Transverse colon (tissue), 4 donors: Measurements from ENCODE around the gene RCAN2. TPM values are rescaled to one million over a fixed set of nuclear protein-coding genes. Genes with fewer than 3 reads are reported as not detected.
"Not testable (repeated sequence)": the region's sequence is repeated elsewhere in the genome, so short reads cannot be mapped to it uniquely, and the experiment has no call there.

ENCODE experiments used
- DNase-seq: peaks from one replicate; pipeline ENCODE4 v3.0.0-alpha.2; 2019
- H3K27ac ChIP-seq, 4 donors: fragments of 200-600 bp; sonication (generic); 2 replicates each; pipeline ENCODE4 v1.5.1; 2016 to 2018; ENCODE audit warnings: inconsistent platforms in 4 of 4
- H3K27me3 ChIP-seq: fragments of 200-600 bp; sonication (generic); 2 replicates; pipeline ENCODE4 v1.5.1; 2017; ENCODE audit warnings: inconsistent platforms
- H3K36me3 ChIP-seq, 4 donors: fragments of 200-600 bp; sonication (generic); 2 replicates each; pipeline ENCODE4 v1.5.1; 2017 to 2019; ENCODE audit warnings: inconsistent platforms in 4 of 4
- H3K4me1 ChIP-seq, 4 donors: fragments of 200-600 bp; sonication (generic); 2 replicates each; pipeline ENCODE4 v1.5.1; 2017 to 2020; ENCODE audit warnings: inconsistent platforms in 4 of 4
- H3K4me3 ChIP-seq, 4 donors: fragments of 200-600 bp; sonication (generic); 1 replicate in 1 of 4; 2 replicates in 3 of 4; pipeline versions ENCODE4 v1.5.1 to v1.6.1; 2017 to 2019; ENCODE audit warnings: inconsistent platforms in 4 of 4
- H3K9me3 ChIP-seq, 2 donors: fragments of 200-600 bp; sonication (generic); 2 replicates each; pipeline ENCODE4 v1.5.1; 2017 to 2019; ENCODE audit warnings: inconsistent platforms in 2 of 2
- EP300 ChIP-seq: sonication (generic); formaldehyde crosslinking; IDR thresholded peaks from one replicate; pipeline ENCODE4 v1.6.1; 2017; ENCODE audit warnings: antibody characterized with exemption, low read depth
- POLR2A ChIP-seq: fragments of 450-650 bp; IDR thresholded peaks from one replicate; pipeline ENCODE4 v1.6.1; 2016; ENCODE audit warnings: antibody characterized with exemption, mild to moderate bottlenecking, moderate library complexity
- POLR2AphosphoS5 ChIP-seq, 3 donors: sonication (generic); formaldehyde crosslinking; IDR thresholded peaks; one replicate each; pipeline ENCODE4 v1.6.1; 2016; ENCODE audit warnings: antibody characterized with exemption in 3 of 3
- WGBS, 2 donors: methylation state at CpG; one replicate each; pipeline ENCODE4 v1.1.5; 2018; ENCODE audit warnings: low coverage in 1 of 2; 5-methylcytosine and 5-hydroxymethylcytosine counted together
- in situ Hi-C, 4 donors: fragments of 200-750 bp; cut with MboI; loops; one replicate each; pipeline versions ENCODE4 v1.15.0 to v1.15.1; 2017; ENCODE audit warnings: low sequenced_read_pairs in 3 of 4, low pct_ligation_motif_present in 1 of 4, low pct_unique_long_range_greater_than_20kb in 1 of 4
- intact Hi-C: fragments of 100-400 bp; cut with DNase I; formaldehyde crosslinking; loops from one replicate; pipeline ENCODE4 v1.15.1; 2023; ENCODE audit warnings: low total_unique reads
- total RNA-seq, 4 donors: library from RNA; depleted of rRNA; stranded (reverse); fragments of >200 nt; gene quantifications; one replicate each; pipeline ENCODE4 v1.1.0, GENCODE V29; 2016
- TF ChIP-seq, protein P1 (sequence below), 5 experiments: fragments of 200-600 bp in 3 of 5; fragments of 450-650 bp in 2 of 5; sonication (generic) in 3 of 5; IDR thresholded peaks; 1 replicate in 2 of 5; 2 replicates in 3 of 5; pipeline ENCODE4 v1.5.1; 2016 to 2017; ENCODE audit warnings: antibody characterized with exemption in 5 of 5, inconsistent platforms in 3 of 5, mild to moderate bottlenecking in 2 of 5, moderate library complexity in 1 of 5

The RCAN2 gene
- total RNA-seq, 4 donors from 2014 or later, result 1.9 to 9.5 (median 7.5) TPM

DNA sequence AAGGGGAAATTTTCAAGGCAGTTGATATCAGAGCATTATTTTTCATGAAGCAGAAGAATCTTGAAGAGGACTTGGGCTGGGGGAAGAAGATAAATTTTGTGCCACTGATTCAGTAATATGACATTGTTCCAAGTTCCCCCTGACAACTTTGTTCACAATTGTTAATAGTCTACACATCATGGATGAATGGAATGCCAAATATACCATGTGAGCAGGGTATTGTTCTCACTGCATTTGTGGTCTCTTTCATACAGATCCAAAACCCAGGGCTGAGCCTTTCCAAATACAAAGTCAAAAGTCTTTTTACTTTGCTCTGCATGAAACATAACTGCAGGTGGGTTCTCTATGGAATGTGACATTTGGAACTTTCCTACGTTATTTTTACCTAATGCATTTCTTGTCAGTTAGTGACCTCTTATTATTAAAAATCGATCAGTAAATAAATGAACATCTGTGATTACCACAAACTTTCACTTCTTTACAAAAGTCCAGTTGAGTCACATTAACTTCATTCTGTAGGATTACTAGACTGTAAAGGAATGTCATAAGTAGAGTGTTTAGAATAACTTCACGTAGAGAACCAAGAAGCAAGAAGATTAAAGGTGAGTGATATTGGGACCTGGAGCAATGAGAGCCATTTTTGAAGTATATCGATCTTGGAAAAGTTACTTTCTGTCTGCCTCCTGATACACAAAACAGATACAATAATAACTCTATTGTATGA lies 100.9 kb downstream of the RCAN2 start:
- no peaks in the 10 kb centered on the region for H3K27me3 ChIP-seq
- TF ChIP-seq EP300 (no peak), POLR2A (no peak), POLR2AphosphoS5 (IDR thresholded peaks at IDR 0.05) (no peak)
- TF ChIP-seq, protein P1, sequence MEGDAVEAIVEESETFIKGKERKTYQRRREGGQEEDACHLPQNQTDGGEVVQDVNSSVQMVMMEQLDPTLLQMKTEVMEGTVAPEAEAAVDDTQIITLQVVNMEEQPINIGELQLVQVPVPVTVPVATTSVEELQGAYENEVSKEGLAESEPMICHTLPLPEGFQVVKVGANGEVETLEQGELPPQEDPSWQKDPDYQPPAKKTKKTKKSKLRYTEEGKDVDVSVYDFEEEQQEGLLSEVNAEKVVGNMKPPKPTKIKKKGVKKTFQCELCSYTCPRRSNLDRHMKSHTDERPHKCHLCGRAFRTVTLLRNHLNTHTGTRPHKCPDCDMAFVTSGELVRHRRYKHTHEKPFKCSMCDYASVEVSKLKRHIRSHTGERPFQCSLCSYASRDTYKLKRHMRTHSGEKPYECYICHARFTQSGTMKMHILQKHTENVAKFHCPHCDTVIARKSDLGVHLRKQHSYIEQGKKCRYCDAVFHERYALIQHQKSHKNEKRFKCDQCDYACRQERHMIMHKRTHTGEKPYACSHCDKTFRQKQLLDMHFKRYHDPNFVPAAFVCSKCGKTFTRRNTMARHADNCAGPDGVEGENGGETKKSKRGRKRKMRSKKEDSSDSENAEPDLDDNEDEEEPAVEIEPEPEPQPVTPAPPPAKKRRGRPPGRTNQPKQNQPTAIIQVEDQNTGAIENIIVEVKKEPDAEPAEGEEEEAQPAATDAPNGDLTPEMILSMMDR (IDR thresholded peaks at IDR 0.05), result no peak
- no peaks in the 10 kb centered on the region for H3K4me1 ChIP-seq
- WGBS, 2 donors, result 83% methylated on average over 4 of the region's 4 CpGs
- in situ Hi-C loops (no loop called here), intact Hi-C loops (no loop called here)
- no peaks in the 10 kb centered on the region for H3K9me3 ChIP-seq
- no peak for DNase-seq
- H3K4me3 ChIP-seq, result no peak overlapping the region
- H3K36me3 ChIP-seq, result no peaks in the 10 kb centered on the region
- no peak overlapping the region for H3K27ac ChIP-seq

DNA sequence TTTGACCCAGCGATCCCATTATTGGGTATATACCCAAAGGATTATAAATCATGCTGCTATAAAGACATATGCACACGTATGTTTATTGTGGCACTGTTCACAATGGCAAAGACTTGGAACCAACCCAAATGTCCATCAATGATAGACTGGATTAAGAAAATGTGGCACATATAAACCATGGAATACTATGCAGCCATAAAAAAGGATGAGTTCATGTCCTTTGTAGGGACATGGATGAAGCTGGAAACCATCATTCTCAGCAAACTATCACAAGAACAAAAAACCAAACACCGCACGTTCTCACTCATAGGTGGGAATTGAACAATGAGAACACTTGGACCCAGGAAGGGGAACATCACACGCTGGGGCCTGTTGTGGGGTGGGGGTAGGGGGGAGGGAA lies 103.5 kb downstream of the RCAN2 start:
- H3K27ac ChIP-seq, H3K36me3 ChIP-seq, H3K4me3 ChIP-seq, intact Hi-C loops, DNase-seq, H3K4me1 ChIP-seq, H3K27me3 ChIP-seq, in situ Hi-C loops, H3K9me3 ChIP-seq: not testable (repeated sequence)
- 97% methylated on average over 4 to 5 of the region's 5 CpGs for WGBS, 2 donors

DNA sequence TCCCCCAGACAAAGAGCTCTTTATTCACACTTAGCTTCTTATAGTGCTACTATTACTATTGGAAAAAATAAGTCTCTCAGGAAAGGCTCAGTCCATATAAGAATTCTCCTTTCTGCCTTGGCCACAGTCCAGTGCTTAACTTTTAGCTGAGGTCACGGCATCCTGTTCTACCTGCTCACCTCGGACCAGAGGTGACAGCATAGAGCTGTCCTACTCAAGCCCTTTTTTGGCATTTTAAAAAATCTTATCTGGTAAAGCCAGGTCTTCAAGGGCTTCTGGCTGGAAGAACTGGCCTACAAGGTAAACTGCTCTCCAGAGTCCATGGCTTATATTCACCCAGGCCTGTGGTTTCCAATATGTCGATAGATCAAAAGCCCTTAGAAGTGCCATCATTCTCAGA lies 109.7 kb downstream of the RCAN2 start:
- Histone ChIP-seq H3K27me3 (no peaks in the 10 kb centered on the region), H3K4me1 (peaks cover 3 to 36% (median 17%) of the 10 kb centered on the region in 4 donors), H3K4me3 (no peak overlapping the region), H3K27ac (peak overlapping the region in 1 of 4 donors; percentile 4), H3K36me3 (no peaks in the 10 kb centered on the region), H3K9me3 (no peaks in the 10 kb centered on the region)
- in situ Hi-C loops (no loop called here), intact Hi-C loops (no loop called here)
- WGBS, 2 donors, result 61 to 77% methylated on average over 3 of the region's 3 CpGs
- TF ChIP-seq EP300, result no peak
- DNase-seq, result no peak

DNA sequence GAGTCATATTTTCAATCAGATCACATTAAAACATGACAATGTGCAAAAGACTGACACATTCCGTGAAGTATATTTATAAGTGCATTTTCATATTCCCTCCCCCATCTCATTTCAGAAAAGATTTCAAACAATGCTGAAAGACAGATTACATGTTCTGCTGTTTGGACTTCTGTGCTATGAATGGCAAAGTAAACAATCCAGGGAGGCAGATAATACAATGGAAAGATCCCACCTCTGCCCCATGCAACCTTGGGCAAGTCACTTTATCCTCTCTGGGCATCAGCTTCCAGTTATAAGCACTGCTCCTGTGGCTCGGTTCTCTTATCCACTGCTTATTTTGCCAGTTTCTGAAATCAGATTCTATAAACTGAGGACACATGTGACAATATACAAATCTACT lies 110.2 kb downstream of the RCAN2 start:
- no peaks in the 10 kb centered on the region for H3K36me3 ChIP-seq
- peak overlapping the region in 1 of 4 donors; percentile 4 for H3K27ac ChIP-seq
- intact Hi-C loops, result no loop called here
- no peak for DNase-seq
- H3K4me3 ChIP-seq, result no peak overlapping the region
- in situ Hi-C loops, result no loop called here
- H3K9me3 ChIP-seq, result no peaks in the 10 kb centered on the region
- no peak for TF ChIP-seq EP300
- no peak for TF ChIP-seq POLR2A
- TF ChIP-seq POLR2AphosphoS5 (IDR thresholded peaks at IDR 0.05), result no peak
- TF ChIP-seq, protein P1 (IDR thresholded peaks at IDR 0.05), result no peak
- WGBS, 2 donors, result 52 to 56% methylated on average over 2 of the region's 2 CpGs
- H3K27me3 ChIP-seq, result no peaks in the 10 kb centered on the region
- H3K4me1 ChIP-seq, result peaks cover 3 to 36% (median 17%) of the 10 kb centered on the region in 4 donors

DNA sequence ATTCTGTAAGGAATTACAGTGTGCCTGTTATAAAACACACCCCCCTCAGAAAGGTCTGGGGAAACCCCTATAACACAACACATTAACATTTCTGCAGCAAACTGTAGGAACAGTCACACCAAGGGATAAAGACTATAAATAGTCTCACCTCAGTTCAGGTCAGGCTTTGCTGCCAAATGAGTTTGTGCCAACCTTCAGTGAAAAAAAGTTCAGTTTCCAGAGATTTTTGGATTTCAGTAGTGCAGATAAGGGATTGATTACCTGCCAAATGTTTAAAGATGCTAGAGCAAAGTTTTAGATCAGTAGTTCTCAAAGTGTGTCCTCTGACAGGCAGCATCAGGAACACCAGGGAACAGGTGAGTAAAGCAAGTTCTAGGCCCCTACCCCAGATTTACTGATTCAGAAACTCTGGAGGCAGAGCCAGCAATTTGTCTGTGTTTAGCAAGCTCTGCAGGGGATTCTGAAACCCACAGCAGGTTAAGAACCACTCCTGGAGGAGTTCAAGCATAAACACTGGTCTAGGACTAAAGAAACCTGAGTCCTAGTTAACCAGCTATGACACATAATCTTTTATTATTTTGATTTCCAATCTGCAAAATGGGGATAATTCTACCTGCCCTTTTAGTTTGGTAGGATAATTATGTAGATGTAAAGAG lies 111.0 kb downstream of the RCAN2 start:
- Histone ChIP-seq H3K27ac (no peak overlapping the region), H3K9me3 (no peaks in the 10 kb centered on the region), H3K4me3 (no peak overlapping the region), H3K27me3 (no peaks in the 10 kb centered on the region), H3K36me3 (no peaks in the 10 kb centered on the region), H3K4me1 (peaks cover 3 to 36% (median 17%) of the 10 kb centered on the region in 4 donors)
- TF ChIP-seq EP300 (no peak), POLR2A (no peak), POLR2AphosphoS5 (IDR thresholded peaks at IDR 0.05) (no peak)
- TF ChIP-seq, protein P1 (IDR thresholded peaks at IDR 0.05), result no peak
- no peak for DNase-seq
- intact Hi-C loops (no loop called here), in situ Hi-C loops (no loop called here)
